ENCODE results near the gene MAD2L1BP. TPM values are rescaled to one million over a fixed set of nuclear protein-coding genes. Genes with fewer than 3 reads are reported as not detected.

The MAD2L1BP gene
- total RNA-seq, 1 donor from 2014 or later: 24.4 TPM

- H3K27me3 Mint-ChIP-seq (ENCODE audit: low read depth): no peaks in the 10 kb centered on the region
- no peak overlapping the region for H3K4me3 Mint-ChIP-seq
- H3K4me1 Mint-ChIP-seq: peaks cover 66% of the 10 kb centered on the region
- no peaks in the 10 kb centered on the region for H3K9me3 Mint-ChIP-seq
- DNase-seq (ENCODE audit: low spot score in 2 of 2, unreplicated experiment in 2 of 2): no peak
- peaks cover 13% of the 10 kb centered on the region for H3K36me3 Mint-ChIP-seq
- H3K27ac Mint-ChIP-seq: peak overlapping the region; percentile 89
- TF ChIP-seq CTCF (IDR thresholded peaks at IDR 0.05; ENCODE audit: unreplicated experiment): no peak
These were observed 34.4 kb downstream of the MAD2L1BP start for GRCh38 chr6:43669922-43670622.

GRCh38 chr6:43670623-43670986 lies 35.0 kb downstream of the MAD2L1BP start:
- no peak for DNase-seq (ENCODE audit: low spot score in 2 of 2, unreplicated experiment in 2 of 2)
- TF ChIP-seq CTCF (IDR thresholded peaks at IDR 0.05; ENCODE audit: unreplicated experiment): no peak
- Mint-ChIP-seq H3K27ac (peak overlapping the region; percentile 89), H3K27me3 (ENCODE audit: low read depth) (no peaks in the 10 kb centered on the region), H3K36me3 (peaks cover 15% of the 10 kb centered on the region), H3K4me3 (no peak overlapping the region), H3K4me1 (peaks cover 66% of the 10 kb centered on the region), H3K9me3 (no peaks in the 10 kb centered on the region)

GRCh38 chr6:43671011-43671800 lies 35.6 kb downstream of the MAD2L1BP start:
- H3K27me3 Mint-ChIP-seq (ENCODE audit: low read depth): no peaks in the 10 kb centered on the region
- H3K4me1 Mint-ChIP-seq: peaks cover 66% of the 10 kb centered on the region
- TF ChIP-seq CTCF (IDR thresholded peaks at IDR 0.05; ENCODE audit: unreplicated experiment): no peak
- no peak for DNase-seq (ENCODE audit: low spot score in 2 of 2, unreplicated experiment in 2 of 2)
- H3K4me3 Mint-ChIP-seq: no peak overlapping the region
- H3K36me3 Mint-ChIP-seq: peaks cover 18% of the 10 kb centered on the region
- peak overlapping the region; percentile 89 for H3K27ac Mint-ChIP-seq
- no peaks in the 10 kb centered on the region for H3K9me3 Mint-ChIP-seq

- H3K27ac Mint-ChIP-seq: peak overlapping the region; percentile 43
- no peaks in the 10 kb centered on the region for H3K27me3 Mint-ChIP-seq (ENCODE audit: low read depth)
- no peak overlapping the region for H3K4me3 Mint-ChIP-seq
These were observed 36.4 kb downstream of the MAD2L1BP start for GRCh38 chr6:43671801-43672690.

More at GRCh38 chr6:43671801-43672690, 36.4 kb downstream of the MAD2L1BP start:
- no peak for DNase-seq (ENCODE audit: low spot score in 2 of 2, unreplicated experiment in 2 of 2)
- TF ChIP-seq CTCF (IDR thresholded peaks at IDR 0.05; ENCODE audit: unreplicated experiment): no peak
- peaks cover 64% of the 10 kb centered on the region for H3K4me1 Mint-ChIP-seq
- H3K9me3 Mint-ChIP-seq: no peaks in the 10 kb centered on the region
- peaks cover 19% of the 10 kb centered on the region for H3K36me3 Mint-ChIP-seq
